Type B pancreatic cell (in vitro differentiated cells): ENCODE results near the gene ARHGAP4. TPM values are rescaled to one million over a fixed set of nuclear protein-coding genes. Genes with fewer than 3 reads are reported as not detected.

ENCODE experiments used
- DNase-seq: peaks from one replicate; pipeline ENCODE4 v3.0.0; 2021; ENCODE audit warnings: mixed read lengths; ENCODE audit not compliant: unreplicated experiment; ENCODE audit errors: extremely low spot score
- H3K27ac Mint-ChIP-seq: 2 replicates; pipeline ENCODE4 v1.8.0; 2021; ENCODE audit warnings: mild to moderate bottlenecking, mixed read lengths
- H3K27me3 Mint-ChIP-seq: 2 replicates; pipeline ENCODE4 v1.8.0; 2021; ENCODE audit warnings: mixed read lengths
- H3K36me3 Mint-ChIP-seq: 2 replicates; pipeline ENCODE4 v1.8.0; 2021; ENCODE audit warnings: mixed read lengths
- H3K4me1 Mint-ChIP-seq: one replicate; pipeline ENCODE4 v1.8.0; 2021; ENCODE audit warnings: mixed read lengths; ENCODE audit not compliant: unreplicated experiment
- H3K4me3 Mint-ChIP-seq: 2 replicates; pipeline ENCODE4 v1.8.0; 2021; ENCODE audit warnings: mild to moderate bottlenecking, mixed read lengths
- H3K9me3 Mint-ChIP-seq: 2 replicates; pipeline ENCODE4 v1.8.0; 2021; ENCODE audit warnings: mixed read lengths
- CTCF ChIP-seq: fragments of 200-600 bp; sonication (generic); conservative IDR thresholded peaks from 2 replicates; pipeline ENCODE4 v1.5.0; 2021; ENCODE audit warnings: antibody characterized with exemption, mild to moderate bottlenecking
- total RNA-seq: library from RNA; stranded (reverse); gene quantifications from 2 replicates; pipeline ENCODE4 v1.2.1, GENCODE V29; 2021; ENCODE audit warnings: low replicate concordance

Gene ARHGAP4
- total RNA-seq, 1 donor from 2014 or later = 8.8 TPM

- peak; percentile 52 for DNase-seq
- no peak overlapping the region for H3K4me3 Mint-ChIP-seq
These were observed 63.5 kb downstream of the ARHGAP4 start for GRCh38 chrX:153862369-153863250.

GRCh38 chrX:153861733-153862310 lies 64.2 kb downstream of the ARHGAP4 start:
- Mint-ChIP-seq H3K27ac (no peak overlapping the region), H3K4me3 (no peak overlapping the region), H3K27me3 (peaks cover 13% of the 10 kb centered on the region), H3K9me3 (no peaks in the 10 kb centered on the region), H3K4me1 (no peaks in the 10 kb centered on the region), H3K36me3 (no peaks in the 10 kb centered on the region)
- no peak for TF ChIP-seq CTCF
- no peak for DNase-seq

More at GRCh38 chrX:153862369-153863250, 63.5 kb downstream of the ARHGAP4 start:
- Mint-ChIP-seq H3K9me3 (no peaks in the 10 kb centered on the region), H3K27ac (no peak overlapping the region), H3K36me3 (no peaks in the 10 kb centered on the region), H3K4me1 (no peaks in the 10 kb centered on the region), H3K27me3 (peaks cover 11% of the 10 kb centered on the region)
- TF ChIP-seq CTCF = no peak

- no peak for DNase-seq
- H3K27me3 Mint-ChIP-seq = peaks cover 17% of the 10 kb centered on the region
- no peak for TF ChIP-seq CTCF
- H3K4me3 Mint-ChIP-seq = no peak overlapping the region
- no peaks in the 10 kb centered on the region for H3K36me3 Mint-ChIP-seq
- no peaks in the 10 kb centered on the region for H3K4me1 Mint-ChIP-seq
- H3K27ac Mint-ChIP-seq = no peak overlapping the region
- H3K9me3 Mint-ChIP-seq = no peaks in the 10 kb centered on the region
These were observed 64.9 kb downstream of the ARHGAP4 start for GRCh38 chrX:153861151-153861550.

Other genes starting within 250 kb of the ARHGAP4 start
- gene SLC6A8, start 238.3 kb downstream of the ARHGAP4 start, total RNA-seq = 19.9 and 56.8 TPM in 2 replicates
- 160 and 223 TPM in 2 replicates for gene BCAP31, start 201.9 kb downstream of the ARHGAP4 start, total RNA-seq
- gene ABCD1, start 201.4 kb downstream of the ARHGAP4 start, total RNA-seq = 6.2 and 8.0 TPM in 2 replicates
- gene PLXNB3, start 162.0 kb downstream of the ARHGAP4 start, total RNA-seq = 1.2 and 1.4 TPM in 2 replicates
- not detected in 2 replicates for gene SRPK3, start 145.2 kb downstream of the ARHGAP4 start, total RNA-seq
- 42.9 and 50.0 TPM in 2 replicates for gene IDH3G, start 131.9 kb downstream of the ARHGAP4 start, total RNA-seq
- 271 and 390 TPM in 2 replicates for gene SSR4, start 131.6 kb downstream of the ARHGAP4 start, total RNA-seq
- gene PDZD4, start 95.7 kb downstream of the ARHGAP4 start, total RNA-seq = 2.7 and 23.9 TPM in 2 replicates
- gene L1CAM, start 40.1 kb downstream of the ARHGAP4 start, total RNA-seq = 2.9 and 12.6 TPM in 2 replicates
- gene AVPR2, start 21.6 kb downstream of the ARHGAP4 start, total RNA-seq = not detected in 2 replicates
- gene NAA10, start 8.8 kb upstream of the ARHGAP4 start, total RNA-seq = 73.8 and 82.7 TPM in 2 replicates
- gene RENBP, start 18.4 kb upstream of the ARHGAP4 start, total RNA-seq = 4.9 and 6.7 TPM in 2 replicates
- 81.2 and 98.0 TPM in 2 replicates for gene HCFC1, start 45.6 kb upstream of the ARHGAP4 start, total RNA-seq
- 14.4 and 15.2 TPM in 2 replicates for gene TMEM187, start 46.5 kb upstream of the ARHGAP4 start, total RNA-seq
- 83.8 and 86.1 TPM in 2 replicates for gene IRAK1, start 93.6 kb upstream of the ARHGAP4 start, total RNA-seq
- 32.0 and 37.7 TPM in 2 replicates for gene MECP2, start 171.5 kb upstream of the ARHGAP4 start, total RNA-seq
- gene OPN1LW, start 218.0 kb upstream of the ARHGAP4 start, total RNA-seq = not detected in 2 replicates